ENCODE data around the gene THOC7. TPM values are rescaled to one million over a fixed set of nuclear protein-coding genes. Genes with fewer than 3 reads are reported as not detected.

The THOC7 gene
- total and polyA plus RNA-seq, 2 of the 4 experiments (the other 2 are of a cell fraction), result 25.8 to 55.9 TPM

DNA sequence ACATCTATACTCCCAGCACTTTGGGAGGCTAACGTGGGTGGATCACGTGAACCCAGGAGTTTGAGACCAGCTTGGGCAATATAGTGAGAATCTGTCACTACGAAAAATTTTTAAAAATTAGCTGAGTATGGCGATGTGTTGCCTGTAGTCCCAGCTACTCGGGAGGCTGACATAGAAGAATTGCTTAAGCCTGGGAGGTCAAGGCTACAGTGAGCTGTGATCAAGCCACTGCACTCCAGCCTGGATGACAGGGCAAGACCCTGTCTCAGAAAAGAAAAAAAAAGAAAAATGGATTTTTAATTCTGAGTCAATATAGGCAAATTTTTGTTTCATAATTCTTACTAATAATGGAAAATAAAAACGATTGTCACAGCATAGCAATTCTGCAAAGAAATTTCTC lies 31.2 kb downstream of the THOC7 start:
- 90% methylated on average over 2 of the region's 6 CpGs; no CpG with 5 or more reads in 1 of the 2 experiments for WGBS, 2 experiments (ENCODE audit: extremely low coverage in 2 of 2, insufficient read length in 1 of 2)

More for the DNA sequence above, 31.2 kb downstream of the THOC7 start:
- Histone ChIP-seq H2BK5ac (ENCODE audit: low read depth, low read length, poor library complexity, severe bottlenecking) (no peak overlapping the region), H3K9ac (ENCODE audit: low read depth, low read length) (no peak overlapping the region), H3K18ac (ENCODE audit: low read depth, low read length) (no peak overlapping the region), H3K14ac (replicated peaks; ENCODE audit: low read depth, low read length) (no peak overlapping the region), H3K4ac (ENCODE audit: low read depth, low read length) (no peak overlapping the region), H3K4me3 (ENCODE audit: insufficient read depth, low read depth, low read length) (no peak overlapping the region), H2BK15ac (ENCODE audit: low read depth, low read length) (no peak overlapping the region), H3K4me2 (ENCODE audit: low read depth, low read length) (no peak overlapping the region), H3K9me3 (ENCODE audit: control insufficient read depth, insufficient read depth, low read length) (no peaks in the 10 kb centered on the region), H3K23ac (ENCODE audit: low read depth, low read length) (no peak overlapping the region), H4K5ac (ENCODE audit: low read depth, low read length) (no peak overlapping the region), H3K56ac (ENCODE audit: extremely low read depth, insufficient read depth, low read length) (no peak overlapping the region), H4K91ac (ENCODE audit: insufficient read depth, low read depth, low read length) (no peak overlapping the region), H3K79me1 (ENCODE audit: low read depth in 1 of 2, low read length in 2 of 2) (no peaks in the 10 kb centered on the region), H2AK5ac (ENCODE audit: low read depth, low read length) (no peak overlapping the region), H3K36me3 (ENCODE audit: control insufficient read depth, insufficient read depth, low read length) (peaks cover 17% of the 10 kb centered on the region), H3K27me3 (ENCODE audit: control insufficient read depth, insufficient read depth, low read length) (no peaks in the 10 kb centered on the region), H3K27ac (ENCODE audit: insufficient read depth, low read length) (no peak overlapping the region), H3K9me1 (ENCODE audit: insufficient read depth, low read length) (no peaks in the 10 kb centered on the region), H2BK20ac (ENCODE audit: low read depth, low read length) (no peak overlapping the region), H4K20me1 (ENCODE audit: insufficient read depth, low read length) (no peaks in the 10 kb centered on the region), H2AFZ (replicated peaks; ENCODE audit: low read length, poor library complexity) (no peak overlapping the region), H3K4me1 (ENCODE audit: control insufficient read depth, insufficient read depth, low read length) (no peaks in the 10 kb centered on the region), H4K8ac (ENCODE audit: low read depth in 2 of 2, low read length in 2 of 2) (no peak overlapping the region), H2AK9ac (replicated peaks; ENCODE audit: low read depth, low read length, poor library complexity) (no peak overlapping the region), H2BK120ac (ENCODE audit: low read depth, low read length) (no peak overlapping the region)
- intact Hi-C loops (cut with micrococcal nuclease) (no loop called here), in situ Hi-C loops (cut with MboI; ENCODE audit: low sequenced_read_pairs) (no loop called here), dilution Hi-C loops (cut with HindIII; ENCODE audit: low sequenced_read_pairs, unreplicated experiment) (no loop called here)
- POLR2A ChIA-PET (ENCODE audit: unreplicated experiment), result interaction anchor here (0.7 kb wide), 1 partner anchor 34 kb away, joined by 9 read pairs; no protein-coding TSS in a partner anchor
- no peak for DNase-seq
- BruUV-seq (replicated peaks), result no TSS peak
- CTCF ChIA-PET, result interaction anchor here (0.7 kb wide), 1 partner anchor 191 kb away, joined by 5 read pairs; no protein-coding TSS in a partner anchor
- TF ChIP-seq, protein P1, sequence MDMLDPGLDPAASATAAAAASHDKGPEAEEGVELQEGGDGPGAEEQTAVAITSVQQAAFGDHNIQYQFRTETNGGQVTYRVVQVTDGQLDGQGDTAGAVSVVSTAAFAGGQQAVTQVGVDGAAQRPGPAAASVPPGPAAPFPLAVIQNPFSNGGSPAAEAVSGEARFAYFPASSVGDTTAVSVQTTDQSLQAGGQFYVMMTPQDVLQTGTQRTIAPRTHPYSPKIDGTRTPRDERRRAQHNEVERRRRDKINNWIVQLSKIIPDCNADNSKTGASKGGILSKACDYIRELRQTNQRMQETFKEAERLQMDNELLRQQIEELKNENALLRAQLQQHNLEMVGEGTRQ (IDR thresholded peaks at IDR 0.05; ENCODE audit: low read depth, low read length), result no peak
- TF ChIP-seq, protein P2, sequence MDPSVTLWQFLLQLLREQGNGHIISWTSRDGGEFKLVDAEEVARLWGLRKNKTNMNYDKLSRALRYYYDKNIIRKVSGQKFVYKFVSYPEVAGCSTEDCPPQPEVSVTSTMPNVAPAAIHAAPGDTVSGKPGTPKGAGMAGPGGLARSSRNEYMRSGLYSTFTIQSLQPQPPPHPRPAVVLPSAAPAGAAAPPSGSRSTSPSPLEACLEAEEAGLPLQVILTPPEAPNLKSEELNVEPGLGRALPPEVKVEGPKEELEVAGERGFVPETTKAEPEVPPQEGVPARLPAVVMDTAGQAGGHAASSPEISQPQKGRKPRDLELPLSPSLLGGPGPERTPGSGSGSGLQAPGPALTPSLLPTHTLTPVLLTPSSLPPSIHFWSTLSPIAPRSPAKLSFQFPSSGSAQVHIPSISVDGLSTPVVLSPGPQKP (IDR thresholded peaks at IDR 0.05; ENCODE audit: borderline replicate concordance, low read depth, low read length), result no peak
- no peak for TF ChIP-seq RCOR1 (IDR thresholded peaks at IDR 0.05; ENCODE audit: insufficient replicate concordance, low read length)
- no peak for TF ChIP-seq NFE2L2 (IDR thresholded peaks at IDR 0.05; ENCODE audit: low read depth, low read length)
- no peak for TF ChIP-seq CEBPB (IDR thresholded peaks at IDR 0.05; ENCODE audit: low read depth, low read length)
- TF ChIP-seq SMC3 (IDR thresholded peaks at IDR 0.05; ENCODE audit: low read depth, low read length), result no peak
- no peak for TF ChIP-seq MXI1 (IDR thresholded peaks at IDR 0.05; ENCODE audit: borderline replicate concordance, low read depth, low read length)
- no peak for TF ChIP-seq BHLHE40 (IDR thresholded peaks at IDR 0.05; ENCODE audit: low read depth, low read length)
- no peak for TF ChIP-seq RAD21 (IDR thresholded peaks at IDR 0.05; ENCODE audit: low read length)
- no peak for TF ChIP-seq CHD1 (IDR thresholded peaks at IDR 0.05; ENCODE audit: low read depth, low read length)
- TF ChIP-seq, protein P3, sequence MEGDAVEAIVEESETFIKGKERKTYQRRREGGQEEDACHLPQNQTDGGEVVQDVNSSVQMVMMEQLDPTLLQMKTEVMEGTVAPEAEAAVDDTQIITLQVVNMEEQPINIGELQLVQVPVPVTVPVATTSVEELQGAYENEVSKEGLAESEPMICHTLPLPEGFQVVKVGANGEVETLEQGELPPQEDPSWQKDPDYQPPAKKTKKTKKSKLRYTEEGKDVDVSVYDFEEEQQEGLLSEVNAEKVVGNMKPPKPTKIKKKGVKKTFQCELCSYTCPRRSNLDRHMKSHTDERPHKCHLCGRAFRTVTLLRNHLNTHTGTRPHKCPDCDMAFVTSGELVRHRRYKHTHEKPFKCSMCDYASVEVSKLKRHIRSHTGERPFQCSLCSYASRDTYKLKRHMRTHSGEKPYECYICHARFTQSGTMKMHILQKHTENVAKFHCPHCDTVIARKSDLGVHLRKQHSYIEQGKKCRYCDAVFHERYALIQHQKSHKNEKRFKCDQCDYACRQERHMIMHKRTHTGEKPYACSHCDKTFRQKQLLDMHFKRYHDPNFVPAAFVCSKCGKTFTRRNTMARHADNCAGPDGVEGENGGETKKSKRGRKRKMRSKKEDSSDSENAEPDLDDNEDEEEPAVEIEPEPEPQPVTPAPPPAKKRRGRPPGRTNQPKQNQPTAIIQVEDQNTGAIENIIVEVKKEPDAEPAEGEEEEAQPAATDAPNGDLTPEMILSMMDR (conservative IDR thresholded peaks at IDR 0.05; ENCODE audit: low read depth, low read length), result no peak
- no peak for TF ChIP-seq POLR2A (IDR thresholded peaks at IDR 0.05; ENCODE audit: low read depth, low read length)
- TF ChIP-seq RFX5 (IDR thresholded peaks at IDR 0.05; ENCODE audit: low read depth, low read length), result no peak
- TF ChIP-seq FOS (IDR thresholded peaks at IDR 0.05; ENCODE audit: low read depth, low read length), result no peak
- no peak for TF ChIP-seq MAZ (IDR thresholded peaks at IDR 0.05; ENCODE audit: borderline replicate concordance, low read depth, low read length)
- TF ChIP-seq MAFK (IDR thresholded peaks at IDR 0.05; ENCODE audit: low read depth, low read length), result no peak
- no peak for ATAC-seq (ENCODE audit: low read depth)
